WI38 (cell line): Measurements from ENCODE around the gene TNRC6B.

Experiments
- H3K4me3 ChIP-seq: 2 replicates; pipeline ENCODE4 v1.5.1; 2011; ENCODE audit warnings: low read depth, mild to moderate bottlenecking, control low read depth, low read length
- TF ChIP-seq, protein P1 (sequence below): IDR thresholded peaks from 2 replicates; pipeline ENCODE4 v1.5.1; 2012; ENCODE audit warnings: low read depth, mild to moderate bottlenecking, control low read depth, low read length

The TNRC6B gene

DNA sequence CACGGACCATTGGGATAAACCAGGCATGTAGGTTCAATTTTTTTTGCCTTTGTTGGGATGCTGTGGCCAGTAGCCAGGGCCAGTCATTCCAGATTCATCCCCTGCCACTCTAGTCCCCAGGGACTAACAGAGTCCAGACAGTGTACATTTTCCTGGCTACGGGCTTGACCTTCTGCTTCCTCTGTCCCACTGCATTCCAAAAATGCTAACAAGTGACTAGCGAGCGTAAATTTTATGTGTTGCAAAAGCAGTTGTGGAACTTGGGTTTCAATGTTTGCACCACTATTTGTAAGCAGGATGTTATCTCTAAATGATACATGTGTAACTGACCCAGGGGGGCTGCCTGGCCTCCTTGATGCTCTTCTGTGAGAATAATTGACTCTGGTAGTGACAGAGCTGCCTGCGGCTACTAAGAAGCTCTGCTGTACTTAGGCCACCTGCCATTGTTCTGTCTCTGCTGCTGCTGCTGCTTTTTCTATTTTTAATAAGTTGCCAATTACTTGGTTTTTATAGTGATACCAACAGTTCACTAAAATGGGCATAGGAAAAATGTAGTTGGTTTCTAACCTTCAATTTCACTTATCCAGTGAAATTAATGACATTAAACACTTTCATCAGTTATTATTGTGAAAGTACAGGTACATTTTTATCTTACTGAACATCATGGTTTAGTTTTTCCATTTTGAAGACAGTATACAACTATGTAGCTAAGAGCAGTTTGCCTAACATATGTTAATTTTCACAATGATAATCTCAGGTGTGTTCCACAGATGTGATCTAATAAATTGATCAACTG, 26.8 kb downstream of the TNRC6B start:
- TF ChIP-seq, protein P1, sequence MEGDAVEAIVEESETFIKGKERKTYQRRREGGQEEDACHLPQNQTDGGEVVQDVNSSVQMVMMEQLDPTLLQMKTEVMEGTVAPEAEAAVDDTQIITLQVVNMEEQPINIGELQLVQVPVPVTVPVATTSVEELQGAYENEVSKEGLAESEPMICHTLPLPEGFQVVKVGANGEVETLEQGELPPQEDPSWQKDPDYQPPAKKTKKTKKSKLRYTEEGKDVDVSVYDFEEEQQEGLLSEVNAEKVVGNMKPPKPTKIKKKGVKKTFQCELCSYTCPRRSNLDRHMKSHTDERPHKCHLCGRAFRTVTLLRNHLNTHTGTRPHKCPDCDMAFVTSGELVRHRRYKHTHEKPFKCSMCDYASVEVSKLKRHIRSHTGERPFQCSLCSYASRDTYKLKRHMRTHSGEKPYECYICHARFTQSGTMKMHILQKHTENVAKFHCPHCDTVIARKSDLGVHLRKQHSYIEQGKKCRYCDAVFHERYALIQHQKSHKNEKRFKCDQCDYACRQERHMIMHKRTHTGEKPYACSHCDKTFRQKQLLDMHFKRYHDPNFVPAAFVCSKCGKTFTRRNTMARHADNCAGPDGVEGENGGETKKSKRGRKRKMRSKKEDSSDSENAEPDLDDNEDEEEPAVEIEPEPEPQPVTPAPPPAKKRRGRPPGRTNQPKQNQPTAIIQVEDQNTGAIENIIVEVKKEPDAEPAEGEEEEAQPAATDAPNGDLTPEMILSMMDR = no peak
- H3K4me3 ChIP-seq = no peak overlapping the region

DNA sequence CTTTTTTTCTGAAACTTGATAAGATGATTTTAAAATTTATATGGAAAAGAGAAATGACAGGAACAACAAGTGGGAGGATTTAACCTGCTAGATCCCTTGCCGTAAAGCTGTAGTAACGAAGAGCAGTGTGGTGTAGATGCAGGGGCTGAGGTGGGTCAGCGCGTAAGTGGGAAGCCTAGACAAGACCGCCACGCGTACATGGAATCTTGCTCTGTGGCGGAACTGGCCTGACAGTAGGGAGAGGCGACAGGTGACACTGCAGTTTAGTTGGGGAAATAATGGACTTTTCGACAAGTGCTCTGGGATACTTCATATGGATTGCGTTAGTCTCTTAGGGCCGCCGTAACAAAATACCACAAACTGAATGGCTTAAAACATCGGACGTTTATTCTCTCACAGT, 28.8 kb downstream of the TNRC6B start:
- H3K4me3 ChIP-seq = no peak overlapping the region
- TF ChIP-seq, protein P1 = no peak

DNA sequence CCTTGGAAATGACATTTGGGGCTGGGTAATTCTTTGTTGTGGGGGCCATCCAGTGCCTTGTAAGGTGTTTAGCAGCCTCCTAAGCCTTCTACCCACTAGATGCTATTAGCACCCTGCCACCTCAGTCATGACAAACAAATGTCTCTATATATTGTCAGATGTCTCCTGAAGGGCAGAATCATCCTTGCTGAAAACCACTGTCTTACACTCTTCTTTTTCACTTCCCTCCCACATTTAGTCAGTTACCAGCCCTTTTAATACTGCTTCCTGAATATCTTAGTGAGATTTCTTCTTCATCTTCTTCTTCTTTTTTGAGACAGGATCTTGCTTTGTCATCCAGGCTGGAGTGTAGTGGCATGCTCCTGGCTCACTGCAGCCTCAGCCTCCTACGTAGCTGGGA, 33.1 kb downstream of the TNRC6B start:
- no peak overlapping the region for H3K4me3 ChIP-seq
- TF ChIP-seq, protein P1 = no peak

GRCh38 chr22:40211476-40212054, 33.8 kb downstream of the TNRC6B start:
- no peak overlapping the region for H3K4me3 ChIP-seq
- TF ChIP-seq, protein P1 = no peak

DNA sequence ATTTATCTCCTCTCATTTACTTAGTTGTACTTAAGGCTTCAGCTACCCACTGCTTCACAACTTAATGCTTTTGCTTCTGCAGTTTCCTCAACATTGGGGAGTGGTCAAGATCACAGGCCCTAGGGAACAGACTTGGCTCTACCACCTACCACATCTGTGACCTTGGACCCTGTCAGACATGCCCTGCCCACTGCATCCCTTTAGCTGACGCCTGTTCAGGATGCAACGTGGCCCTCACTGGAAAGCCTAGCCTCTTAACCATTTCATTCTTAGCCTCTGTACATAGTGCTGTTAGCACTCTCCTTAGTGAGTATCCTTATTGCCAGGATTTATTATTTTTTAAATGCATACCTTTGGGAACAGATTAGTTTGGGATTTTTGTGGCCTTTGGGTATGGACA, 34.4 kb downstream of the TNRC6B start:
- no peak overlapping the region for H3K4me3 ChIP-seq
- TF ChIP-seq, protein P1 = no peak

GRCh38 chr22:40213478-40213877, 35.8 kb downstream of the TNRC6B start:
- TF ChIP-seq, protein P1 = no peak
- H3K4me3 ChIP-seq = no peak overlapping the region

DNA sequence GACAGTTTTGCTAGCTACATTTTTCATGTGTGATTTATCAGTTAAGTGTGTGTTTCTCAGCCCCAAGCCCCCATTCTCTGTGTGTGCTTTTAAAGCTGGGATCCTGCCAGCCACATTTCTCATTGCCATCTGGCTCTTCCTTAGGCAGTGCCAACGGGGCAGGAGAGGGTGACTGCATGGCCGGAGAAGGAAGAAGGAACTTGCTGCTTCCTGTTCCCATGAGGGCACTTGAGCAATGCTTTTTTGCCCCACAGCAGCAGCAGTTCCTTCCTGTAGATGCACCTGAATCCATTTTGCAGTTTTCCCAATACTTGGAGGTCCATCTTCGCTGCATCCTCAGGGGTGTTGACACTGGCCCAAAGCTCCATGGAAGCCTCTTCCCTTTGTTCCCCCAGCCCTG, 37.5 kb downstream of the TNRC6B start:
- TF ChIP-seq, protein P1 = no peak
- no peak overlapping the region for H3K4me3 ChIP-seq
